Fibroblast of peridontal ligament (primary cell): ENCODE data around the gene AP5Z1.

Experiments
- DNase-seq: peaks from one replicate; pipeline ENCODE4 v3.0.0-alpha.2; 2010; ENCODE audit errors: extremely low read depth

Gene AP5Z1

DNA sequence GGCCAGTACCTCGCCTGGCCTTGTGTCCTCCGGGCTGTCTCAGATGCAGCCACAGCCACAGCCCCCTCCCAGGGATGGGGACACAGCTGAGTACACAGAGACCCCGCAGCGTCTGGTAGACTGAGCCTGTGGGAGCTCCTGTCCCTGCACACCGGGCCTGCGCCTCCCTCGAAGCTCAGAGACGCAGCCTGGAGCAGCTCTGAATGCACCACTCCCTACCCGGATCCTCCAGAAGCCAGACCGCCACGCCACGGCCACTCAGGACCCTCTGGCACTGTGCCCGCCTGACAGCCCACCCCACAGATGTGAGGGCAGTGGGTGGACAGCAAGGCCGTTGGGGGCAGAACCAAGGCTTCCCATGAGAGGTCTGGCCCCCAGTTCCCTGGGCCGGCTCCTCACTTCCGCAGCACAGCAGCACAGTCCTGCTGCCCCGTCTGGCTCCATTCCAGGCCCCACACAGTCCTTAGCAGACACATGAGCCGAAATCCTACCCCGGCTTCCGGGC, 45.6 kb downstream of the AP5Z1 start:
- no peak for DNase-seq

DNA sequence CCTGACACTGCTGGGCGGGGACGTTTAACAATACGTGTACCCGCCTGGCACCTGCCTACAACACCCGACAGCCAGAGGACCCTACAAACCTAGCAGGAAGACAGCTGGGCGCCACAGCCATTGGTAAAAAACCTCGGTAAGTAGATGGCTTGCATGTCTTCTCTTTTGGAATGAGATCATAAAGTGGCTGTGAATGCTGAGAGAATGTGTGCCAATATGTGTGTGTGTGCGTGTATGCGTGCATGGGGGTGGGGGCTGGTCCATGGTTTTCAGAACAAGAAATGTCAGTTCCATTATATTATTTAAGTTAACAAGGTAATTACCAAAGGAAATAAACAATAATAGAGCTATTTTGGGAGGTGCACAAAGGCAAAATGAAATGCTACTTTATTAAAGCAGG, 47.3 kb downstream of the AP5Z1 start:
- no peak for DNase-seq

DNA sequence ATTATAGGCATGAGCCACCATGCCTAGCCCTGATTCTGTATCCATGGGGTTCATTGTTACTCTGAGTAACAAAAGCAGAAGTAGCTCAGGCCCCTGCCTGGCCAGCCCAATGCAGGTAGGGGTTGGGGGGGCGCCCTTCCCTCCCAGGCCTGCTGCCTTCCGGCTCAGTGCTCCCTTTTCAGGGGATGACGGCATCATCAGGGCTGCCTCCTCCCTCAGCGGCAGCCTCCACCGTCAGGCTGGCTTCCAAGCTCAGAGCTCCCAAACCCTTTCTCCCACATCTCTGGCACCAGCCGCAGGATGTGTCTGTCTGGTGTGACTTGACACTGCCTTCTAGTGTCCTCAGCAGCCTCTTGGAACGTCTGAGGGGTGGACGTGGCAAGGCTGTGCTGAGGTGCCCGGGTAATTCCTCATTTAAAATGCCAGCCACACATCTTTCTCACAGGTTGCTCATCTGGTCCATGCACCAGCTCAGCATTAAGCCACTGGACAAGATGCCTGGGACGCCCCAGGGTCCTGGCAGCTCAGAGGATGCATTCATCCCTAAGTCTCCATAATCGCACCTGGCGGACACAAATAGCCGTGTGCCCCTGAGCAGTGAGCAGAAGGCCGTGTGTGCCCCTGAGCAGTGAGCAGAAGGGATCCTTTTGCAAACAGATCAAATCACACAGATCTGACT, 48.2 kb downstream of the AP5Z1 start:
- DNase-seq = no peak

- DNase-seq = no peak
These were observed 48.8 kb downstream of the AP5Z1 start for GRCh38 chr7:4824120-4824775.

DNA sequence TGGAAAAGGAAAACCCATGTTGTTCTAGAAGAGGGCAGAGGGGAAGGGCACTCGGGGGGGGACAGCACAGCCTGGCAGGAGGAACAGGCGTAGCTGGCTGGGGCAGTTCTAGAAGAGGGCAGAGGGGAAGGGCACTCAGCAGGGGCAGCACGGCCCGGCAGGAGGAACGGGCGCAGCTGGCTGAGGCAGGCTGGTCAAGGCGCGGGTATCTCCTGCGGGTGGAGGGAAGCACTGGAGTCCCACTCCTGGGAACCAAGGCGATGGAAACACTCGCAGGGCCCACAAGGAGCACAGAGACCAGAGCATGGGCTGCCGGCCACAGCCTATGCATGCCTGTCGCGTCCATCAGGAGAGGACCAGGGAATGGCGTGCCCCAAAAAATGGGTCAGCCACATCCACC, 49.7 kb downstream of the AP5Z1 start:
- DNase-seq = no peak

DNA sequence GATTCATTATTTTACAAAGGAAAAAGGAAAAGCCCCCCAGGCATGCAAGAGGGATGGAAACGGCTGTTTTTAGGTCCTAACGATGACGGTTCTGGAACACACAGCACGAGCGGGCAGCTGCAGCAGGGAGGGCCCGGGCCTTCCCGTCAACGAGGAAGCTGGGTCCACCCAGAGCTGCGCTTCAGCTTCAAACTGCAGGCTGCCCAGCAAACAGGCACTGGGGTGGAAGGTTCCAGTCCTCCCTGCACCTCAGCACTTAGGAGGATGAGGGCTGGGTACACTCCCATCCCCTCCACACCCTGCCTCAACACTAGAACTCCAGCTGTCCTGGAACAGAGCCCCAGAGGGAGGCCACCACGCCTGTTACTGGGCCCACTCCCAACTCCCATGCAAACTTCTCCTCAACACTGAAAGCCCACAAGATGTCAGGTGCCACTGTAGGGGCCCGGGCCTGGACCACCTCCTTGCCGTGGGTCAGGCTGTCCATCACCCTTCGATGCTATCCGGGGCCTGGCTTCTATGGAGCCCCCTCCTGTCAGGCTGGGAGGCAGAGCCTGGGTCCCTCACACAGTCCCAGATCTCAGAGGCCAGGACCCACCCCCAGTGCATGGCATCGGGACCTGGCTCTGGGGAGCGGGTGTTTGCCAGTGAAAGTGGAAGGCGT, 53.4 kb downstream of the AP5Z1 start:
- no peak for DNase-seq

GRCh38 chr7:4830176-4830575, 54.8 kb downstream of the AP5Z1 start:
- peak; percentile 17 for DNase-seq

GRCh38 chr7:4831723-4832495, 56.5 kb downstream of the AP5Z1 start:
- DNase-seq = no peak

GRCh38 chr7:4832711-4833110, 57.3 kb downstream of the AP5Z1 start:
- no peak for DNase-seq

DNA sequence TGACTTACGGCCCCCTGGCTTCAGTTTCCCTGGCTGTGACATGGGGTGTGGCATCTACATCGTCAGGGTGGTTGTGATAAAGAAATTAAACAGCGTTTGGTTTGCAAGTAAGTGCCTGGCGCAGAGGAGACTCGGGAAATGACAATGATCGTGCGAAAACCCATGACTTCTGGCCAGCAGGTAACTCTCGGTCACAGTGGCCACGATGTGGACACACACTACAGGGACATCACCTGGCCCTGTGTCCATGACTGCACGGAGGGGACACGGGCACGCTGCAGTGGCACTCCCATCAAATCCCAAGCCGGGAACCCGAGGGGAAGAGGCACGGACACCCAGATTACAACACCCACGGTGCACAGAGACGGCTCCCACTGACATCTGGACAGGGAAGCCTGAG, 57.8 kb downstream of the AP5Z1 start:
- no peak for DNase-seq

DNA sequence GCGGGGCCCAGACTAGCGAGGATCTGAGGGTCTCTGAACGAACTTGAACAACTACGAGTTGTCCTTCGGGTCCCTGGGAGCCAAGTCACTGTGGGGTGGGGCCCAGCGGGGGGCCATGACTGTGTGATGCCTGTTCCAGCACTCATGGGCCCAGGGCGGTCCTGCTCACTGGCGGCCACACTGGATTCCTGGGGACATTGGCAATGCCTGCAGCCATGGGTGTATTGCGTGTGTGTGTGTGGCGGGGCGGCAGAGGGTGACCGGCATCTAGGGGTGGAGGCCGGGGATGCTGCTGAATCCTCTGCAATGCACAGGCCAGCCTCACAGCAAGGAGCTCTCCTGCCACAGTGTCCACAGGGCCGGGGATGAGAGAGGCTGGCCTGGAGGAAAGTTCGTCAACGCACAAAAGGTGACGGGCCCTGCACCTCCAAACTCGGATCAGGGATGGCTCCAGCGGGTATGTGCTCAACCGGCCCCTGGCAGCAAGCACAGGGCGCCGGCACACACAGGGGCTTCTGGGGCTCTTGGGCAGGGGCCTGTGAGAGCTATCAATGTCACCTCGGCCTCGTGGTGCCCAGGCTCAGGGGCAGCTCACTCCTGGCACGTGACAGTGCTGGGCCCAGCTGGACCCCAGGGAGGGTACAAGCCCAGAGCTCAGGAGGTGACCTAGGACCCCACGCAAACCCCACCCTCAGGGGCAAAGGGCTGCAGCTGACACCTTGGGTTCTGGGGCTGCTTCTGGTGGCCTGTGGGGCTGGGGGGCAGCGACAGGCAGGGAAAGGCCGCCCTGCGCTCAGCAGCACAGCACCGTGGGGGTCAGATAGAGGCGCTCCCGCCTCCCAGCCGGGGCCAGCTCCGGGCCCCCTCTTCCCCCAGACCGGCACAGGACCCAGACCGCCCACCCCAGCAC, 58.5 kb downstream of the AP5Z1 start:
- no peak for DNase-seq

DNA sequence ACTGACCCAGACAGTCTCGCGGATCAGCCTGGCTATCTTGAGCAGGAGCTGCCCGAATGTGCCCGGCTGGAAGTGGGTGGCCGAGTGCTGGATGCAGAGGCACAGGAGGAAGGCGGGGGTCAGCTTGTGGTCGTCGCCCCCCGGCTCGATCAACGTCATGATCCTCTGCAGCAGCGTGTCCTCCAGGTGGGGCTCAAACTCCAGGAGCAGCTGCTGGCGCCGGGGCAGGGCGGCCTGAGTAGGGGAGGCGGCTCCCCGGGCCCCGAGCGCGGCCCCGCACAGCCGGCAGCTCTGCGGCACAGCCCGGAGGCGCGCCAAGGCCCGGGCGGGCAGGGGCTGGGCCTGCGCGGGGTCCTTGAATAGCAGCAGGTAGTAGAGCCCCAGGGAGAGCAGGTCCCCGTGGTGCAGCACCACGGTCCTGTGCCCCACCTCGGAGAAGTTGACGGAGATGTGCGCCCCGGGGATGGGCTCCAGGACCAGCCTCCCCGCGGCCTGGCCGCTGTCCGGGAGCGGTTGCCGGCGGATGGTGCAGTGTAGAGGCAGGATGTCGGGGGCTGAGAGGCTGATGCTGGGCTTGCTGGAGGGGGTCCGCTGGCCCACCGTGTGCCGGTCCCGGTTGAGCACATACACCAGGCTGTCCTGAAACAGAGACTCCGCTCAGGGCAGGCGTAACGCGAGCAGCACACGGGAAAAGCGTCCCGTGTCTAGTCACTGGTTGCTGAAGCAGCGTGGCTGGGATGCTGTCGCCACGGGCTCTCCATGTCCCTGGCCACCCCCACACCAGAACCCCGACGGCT, 59.4 kb downstream of the AP5Z1 start:
- no peak for DNase-seq

GRCh38 chr7:4835398-4836205, 60.2 kb downstream of the AP5Z1 start:
- no peak for DNase-seq

GRCh38 chr7:4836206-4836661, 60.8 kb downstream of the AP5Z1 start:
- DNase-seq = no peak

DNA sequence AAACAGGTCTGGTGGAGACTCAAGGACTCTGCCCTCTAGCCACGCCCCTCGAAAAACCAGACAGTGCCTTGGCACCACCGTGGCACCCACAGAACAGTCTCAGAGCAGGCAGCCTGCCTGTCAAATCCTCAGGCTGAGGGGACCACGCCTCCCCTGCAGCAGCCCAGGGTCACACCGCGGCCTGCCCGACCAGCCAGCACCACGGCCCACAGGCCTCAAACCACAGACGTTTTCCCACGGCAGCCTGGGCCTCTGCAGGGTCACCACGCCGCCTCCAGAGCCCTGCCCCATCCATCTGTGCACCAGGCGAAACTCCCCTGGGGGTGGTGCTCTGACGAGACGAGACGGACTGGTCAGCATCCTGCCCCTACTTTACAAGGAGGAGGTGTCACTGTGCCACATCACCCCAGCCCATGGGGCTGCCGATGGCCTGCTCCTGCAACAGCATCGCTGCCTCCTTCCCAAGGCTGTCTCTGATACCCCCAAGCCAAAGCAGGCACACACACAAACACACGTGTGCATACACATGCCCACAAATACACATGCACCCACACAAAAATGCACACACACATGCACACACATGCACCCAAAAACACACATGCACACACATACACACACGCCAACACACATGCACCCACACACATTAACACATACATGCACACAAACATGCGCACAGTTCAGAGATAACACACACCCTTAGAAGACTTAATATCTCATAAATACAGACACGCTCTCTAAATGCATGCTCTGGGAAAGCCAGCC, 61.8 kb downstream of the AP5Z1 start:
- DNase-seq = no peak

GRCh38 chr7:4837803-4838625, 62.6 kb downstream of the AP5Z1 start:
- DNase-seq = no peak

GRCh38 chr7:4838626-4839334, 63.4 kb downstream of the AP5Z1 start:
- no peak for DNase-seq
